Femur (tissue), 1 donor: Measurements from ENCODE around the gene TAPBPL.

Experiments used
- DNase-seq: peaks from one replicate; pipeline ENCODE4 v3.0.0-alpha.2; 2017

TAPBPL gene

DNA sequence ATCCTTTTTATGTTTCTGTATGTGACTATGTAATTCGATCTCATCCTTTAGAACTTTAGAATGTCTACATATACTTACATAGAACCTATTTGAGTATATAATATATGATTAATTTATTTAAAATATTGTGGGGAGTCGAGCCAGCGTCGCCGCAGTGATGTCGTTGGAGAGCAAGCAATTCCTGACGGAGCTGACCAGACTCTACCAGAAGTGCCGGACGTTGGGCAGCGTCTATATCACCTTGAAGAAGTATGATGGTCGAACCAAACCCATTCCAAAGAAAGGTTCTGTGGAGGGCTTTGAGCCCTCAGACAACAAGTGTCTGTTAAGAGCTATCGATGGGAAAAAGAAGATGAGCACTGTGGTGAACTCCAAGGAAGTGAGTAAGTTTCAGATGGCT, 13.5 kb upstream of the TAPBPL start:
- no peak for DNase-seq

DNA sequence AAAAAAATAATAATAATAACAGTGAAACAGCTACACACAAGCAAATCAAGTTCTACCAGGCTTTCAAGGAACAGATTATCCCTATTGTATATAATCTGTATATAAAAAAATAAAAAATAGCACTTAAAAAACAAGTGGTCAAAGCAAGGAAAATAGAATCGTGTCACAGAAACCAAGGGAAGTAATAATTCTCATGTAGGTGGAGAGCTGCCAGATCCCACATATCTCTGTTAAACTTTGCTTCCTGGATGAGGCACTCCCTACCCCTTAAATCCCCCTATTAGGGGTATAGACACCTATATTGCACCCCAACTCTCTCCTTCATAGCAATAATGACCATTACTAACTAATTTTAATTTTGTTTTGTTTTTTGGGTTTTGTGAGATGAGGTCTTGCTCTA, 11.5 kb upstream of the TAPBPL start:
- DNase-seq = no peak

DNA sequence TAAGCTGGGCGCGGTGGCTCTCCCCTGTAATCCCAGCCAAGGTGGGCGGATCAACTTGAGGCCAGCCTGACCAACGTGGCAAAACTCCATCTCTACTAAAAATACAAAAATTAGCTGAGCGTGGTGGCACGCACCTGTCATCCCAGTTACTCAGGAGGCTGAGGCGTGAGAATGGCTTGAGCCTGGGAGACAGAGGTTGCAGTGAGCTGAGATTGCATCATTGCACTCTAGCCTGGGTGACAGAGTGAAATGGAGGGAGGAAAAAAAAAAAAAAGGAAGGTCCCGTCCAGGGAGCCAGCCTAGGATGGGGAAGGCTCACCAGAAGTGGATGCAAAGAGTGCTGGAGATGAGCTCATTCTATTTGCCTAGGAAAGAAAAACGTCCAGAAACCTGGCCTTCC, 9.0 kb upstream of the TAPBPL start:
- no peak for DNase-seq

DNA sequence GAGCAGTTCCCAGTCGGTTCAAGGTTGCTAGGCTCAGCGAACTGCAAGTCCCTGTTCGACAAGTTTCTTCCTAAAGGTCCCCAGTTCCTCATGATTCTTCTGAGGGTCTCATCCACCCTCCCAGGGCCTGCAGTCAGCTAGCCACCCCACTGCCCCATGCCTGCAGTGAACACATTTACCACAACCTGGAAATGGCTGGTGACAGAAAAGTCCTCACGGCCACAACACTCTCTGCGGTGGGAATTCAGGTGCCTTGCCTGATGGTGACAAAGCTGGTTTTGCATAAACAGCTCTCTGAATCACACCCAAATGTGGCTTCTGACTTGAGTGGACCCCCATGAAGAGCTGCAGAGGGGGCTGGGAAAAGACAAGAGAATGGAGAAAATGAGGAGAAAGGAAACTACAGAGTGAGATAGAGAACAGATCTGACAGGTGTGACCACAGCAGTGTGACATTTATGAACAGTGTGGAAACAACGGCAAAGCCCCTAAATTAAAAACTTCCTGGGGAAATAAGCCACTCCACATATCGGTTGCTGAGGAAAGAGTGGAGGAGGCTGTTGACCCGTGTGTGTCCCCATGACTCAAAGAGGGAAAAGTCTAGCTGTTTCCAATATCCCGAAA, 8.4 kb upstream of the TAPBPL start:
- DNase-seq = no peak

DNA sequence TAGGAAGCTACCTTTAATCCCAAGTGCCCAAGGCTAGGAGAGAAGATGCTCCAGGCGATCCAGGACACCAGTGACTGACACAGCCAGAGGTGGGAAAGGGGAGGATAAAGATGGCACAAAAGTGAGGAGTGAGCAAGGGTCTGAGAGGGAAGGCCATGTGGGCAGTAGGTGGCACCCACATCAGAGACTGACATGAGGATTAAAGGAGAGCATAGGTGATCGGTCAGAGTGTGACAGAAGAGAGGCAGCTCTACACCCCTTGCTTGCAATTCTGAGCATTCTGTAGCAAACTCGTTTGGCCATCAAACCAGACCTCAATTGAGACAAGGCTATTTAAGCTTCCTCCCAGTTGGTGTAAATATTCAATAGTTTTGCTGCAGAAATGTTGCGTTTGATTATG, 7.8 kb upstream of the TAPBPL start:
- DNase-seq = no peak

DNA sequence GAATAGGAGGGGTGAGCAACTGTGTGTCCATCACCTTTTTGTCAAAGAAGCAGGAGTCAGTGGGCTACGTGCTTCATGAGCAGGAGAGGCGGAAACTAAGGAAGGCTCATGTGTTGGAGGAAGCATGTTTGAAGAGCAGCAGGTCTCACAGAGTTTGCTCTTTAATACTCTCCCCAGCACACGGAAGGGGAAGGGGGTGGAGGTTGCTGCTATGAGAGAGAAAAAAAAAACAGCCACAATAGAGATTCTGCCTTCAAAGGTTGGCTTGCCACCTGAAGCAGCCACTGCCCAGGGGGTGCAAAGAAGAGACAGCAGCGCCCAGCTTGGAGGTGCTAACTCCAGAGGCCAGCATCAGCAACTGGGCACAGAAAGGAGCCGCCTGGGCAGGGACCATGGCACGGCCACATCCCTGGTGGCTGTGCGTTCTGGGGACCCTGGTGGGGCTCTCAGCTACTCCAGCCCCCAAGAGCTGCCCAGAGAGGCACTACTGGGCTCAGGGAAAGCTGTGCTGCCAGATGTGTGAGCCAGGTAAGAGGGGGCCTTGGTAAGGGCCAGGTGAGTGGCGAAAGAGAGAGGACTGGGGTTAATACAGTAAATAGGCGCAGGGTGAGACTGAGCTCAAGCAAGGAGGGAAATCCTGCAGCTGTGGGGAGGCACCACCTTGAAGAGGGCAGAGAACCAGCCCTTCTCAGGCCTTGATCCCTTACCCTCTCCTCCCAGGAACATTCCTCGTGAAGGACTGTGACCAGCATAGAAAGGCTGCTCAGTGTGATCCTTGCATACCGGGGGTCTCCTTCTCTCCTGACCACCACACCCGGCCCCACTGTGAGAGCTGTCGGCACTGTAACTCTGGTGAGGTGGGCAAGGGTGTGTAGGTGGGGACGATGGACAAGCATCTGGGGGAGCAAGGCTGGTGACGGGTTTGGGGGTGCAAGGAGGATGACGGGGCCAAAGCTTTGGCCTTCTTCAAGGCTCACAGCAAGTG, 6.8 kb upstream of the TAPBPL start, which contains the start of gene CD27:
CD27 (plus strand) TSS at position 252 of the 985 bp plus-strand sequence; CDS start at position 393, 141 bp downstream.
- no peak for DNase-seq

DNA sequence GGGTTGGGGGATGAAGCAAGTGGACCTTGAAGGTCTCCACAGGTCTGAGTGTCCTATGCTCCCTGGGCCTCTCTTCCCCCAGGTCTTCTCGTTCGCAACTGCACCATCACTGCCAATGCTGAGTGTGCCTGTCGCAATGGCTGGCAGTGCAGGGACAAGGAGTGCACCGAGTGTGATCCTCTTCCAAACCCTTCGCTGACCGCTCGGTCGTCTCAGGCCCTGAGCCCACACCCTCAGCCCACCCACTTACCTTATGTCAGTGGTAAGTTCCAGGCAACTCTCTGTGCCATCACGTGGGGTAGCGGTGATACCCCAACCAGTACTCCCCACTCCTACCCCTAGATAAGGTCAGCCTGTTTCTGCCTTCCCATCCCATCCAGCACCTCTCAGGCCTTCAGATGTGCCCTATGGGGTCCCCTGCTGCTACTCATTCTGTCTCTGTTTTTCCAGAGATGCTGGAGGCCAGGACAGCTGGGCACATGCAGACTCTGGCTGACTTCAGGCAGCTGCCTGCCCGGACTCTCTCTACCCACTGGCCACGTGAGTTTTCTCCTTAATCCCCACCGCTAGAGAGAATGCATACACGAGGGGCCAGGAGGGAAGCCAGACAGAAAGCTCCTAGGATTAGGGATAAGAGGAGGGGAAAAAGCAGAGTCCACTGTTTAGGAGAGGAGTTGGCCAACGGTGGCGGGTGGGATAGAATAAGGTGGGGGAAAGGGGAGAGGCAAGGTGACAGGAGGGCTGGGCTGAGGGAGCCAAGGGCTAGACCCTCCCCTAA, 1.6 kb upstream of the TAPBPL start:
- DNase-seq = no peak

DNA sequence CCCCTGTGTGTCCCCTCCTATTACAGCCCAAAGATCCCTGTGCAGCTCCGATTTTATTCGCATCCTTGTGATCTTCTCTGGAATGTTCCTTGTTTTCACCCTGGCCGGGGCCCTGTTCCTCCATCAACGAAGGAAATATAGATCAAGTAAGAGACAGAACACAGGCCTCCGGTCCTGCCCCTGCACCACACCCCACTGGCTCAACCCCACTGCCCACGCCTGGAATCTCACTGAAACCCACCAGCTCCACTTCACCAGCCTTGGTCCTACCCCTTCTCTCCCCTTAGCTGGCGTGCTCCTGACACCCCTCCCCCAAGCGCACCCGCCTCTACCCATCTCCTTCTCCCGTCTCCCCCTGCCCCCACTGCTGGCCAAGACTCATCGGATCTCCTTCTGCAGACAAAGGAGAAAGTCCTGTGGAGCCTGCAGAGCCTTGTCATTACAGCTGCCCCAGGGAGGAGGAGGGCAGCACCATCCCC, 934 bp upstream of the TAPBPL start:
- no peak for DNase-seq

DNA sequence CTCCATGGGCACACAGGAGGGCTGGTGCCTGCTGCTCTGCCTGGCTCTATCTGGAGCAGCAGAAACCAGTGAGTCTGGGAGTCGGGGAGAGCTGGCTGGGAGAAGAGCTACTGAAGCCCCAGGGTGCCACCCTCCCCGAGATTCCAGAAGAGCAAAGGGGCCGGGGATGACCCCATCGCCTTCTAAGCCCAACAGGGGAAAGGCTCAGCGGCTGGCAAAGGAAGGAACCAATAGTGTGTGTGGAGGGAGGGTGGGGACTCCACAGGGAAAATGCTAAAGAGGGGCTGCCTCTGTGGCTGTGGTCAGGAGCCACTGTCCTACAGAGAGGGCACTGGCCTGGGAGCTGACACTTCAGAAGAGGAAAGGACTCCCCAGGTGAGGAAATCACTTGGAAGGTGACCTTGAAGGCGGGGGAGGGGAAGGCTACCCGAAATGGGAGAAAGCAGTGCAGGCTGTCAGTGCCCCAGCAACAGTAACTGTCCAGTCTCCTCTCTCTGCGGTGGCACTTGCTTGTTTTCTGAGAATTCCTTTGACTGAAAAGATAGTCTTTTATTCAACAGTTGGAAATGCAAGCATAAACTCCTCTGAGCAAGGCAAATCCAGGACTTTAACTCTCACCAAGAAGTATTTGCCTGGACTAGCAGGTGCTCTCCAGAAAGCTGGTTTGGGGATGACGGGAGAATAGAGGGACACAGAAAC, 552 bp downstream of the TAPBPL start:
- DNase-seq = no peak

DNA sequence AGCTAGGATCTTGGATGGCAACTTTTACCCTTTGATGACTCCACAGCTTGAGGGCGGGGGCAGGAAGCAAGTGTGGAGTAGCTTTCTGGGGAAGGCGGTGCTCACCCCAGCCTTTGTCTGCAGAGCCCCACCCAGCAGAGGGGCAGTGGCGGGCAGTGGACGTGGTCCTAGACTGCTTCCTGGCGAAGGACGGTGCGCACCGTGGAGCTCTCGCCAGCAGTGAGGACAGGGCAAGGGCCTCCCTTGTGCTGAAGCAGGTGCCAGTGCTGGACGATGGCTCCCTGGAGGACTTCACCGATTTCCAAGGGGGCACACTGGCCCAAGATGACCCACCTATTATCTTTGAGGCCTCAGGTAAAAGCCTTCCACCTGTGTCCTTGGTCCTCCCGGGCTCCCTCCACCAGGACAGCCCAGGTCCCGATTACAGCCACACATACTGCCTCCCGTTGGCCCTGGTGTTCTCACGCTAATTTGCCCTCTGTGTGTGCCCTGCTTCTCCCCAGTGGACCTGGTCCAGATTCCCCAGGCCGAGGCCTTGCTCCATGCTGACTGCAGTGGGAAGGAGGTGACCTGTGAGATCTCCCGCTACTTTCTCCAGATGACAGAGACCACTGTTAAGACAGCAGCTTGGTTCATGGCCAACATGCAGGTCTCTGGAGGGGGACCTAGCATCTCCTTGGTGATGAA, 1.2 kb downstream of the TAPBPL start:
- DNase-seq = no peak

DNA sequence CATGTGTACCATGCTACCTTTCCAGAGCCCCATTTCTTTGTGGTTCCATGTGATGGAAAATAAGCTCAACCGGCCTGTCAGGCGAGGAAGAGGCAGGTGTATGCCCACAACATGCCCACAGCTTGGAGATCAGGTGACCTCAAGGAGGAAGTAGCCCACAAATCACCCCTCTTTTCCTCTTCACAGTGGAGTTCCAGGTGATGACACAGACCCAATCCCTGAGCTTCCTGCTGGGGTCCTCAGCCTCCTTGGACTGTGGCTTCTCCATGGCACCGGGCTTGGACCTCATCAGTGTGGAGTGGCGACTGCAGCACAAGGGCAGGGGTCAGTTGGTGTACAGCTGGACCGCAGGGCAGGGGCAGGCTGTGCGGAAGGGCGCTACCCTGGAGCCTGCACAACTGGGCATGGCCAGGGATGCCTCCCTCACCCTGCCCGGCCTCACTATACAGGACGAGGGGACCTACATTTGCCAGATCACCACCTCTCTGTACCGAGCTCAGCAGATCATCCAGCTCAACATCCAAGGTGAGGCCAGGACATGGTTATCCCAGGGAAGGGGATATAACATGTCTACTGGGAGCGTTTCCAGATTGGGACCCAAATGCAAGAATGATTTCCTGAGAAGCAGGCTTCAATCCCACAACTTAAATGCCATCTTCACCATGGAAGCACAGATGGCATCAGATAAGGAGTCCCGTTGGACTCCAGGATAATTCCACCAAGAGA, 5.5 kb downstream of the TAPBPL start:
- DNase-seq = no peak

DNA sequence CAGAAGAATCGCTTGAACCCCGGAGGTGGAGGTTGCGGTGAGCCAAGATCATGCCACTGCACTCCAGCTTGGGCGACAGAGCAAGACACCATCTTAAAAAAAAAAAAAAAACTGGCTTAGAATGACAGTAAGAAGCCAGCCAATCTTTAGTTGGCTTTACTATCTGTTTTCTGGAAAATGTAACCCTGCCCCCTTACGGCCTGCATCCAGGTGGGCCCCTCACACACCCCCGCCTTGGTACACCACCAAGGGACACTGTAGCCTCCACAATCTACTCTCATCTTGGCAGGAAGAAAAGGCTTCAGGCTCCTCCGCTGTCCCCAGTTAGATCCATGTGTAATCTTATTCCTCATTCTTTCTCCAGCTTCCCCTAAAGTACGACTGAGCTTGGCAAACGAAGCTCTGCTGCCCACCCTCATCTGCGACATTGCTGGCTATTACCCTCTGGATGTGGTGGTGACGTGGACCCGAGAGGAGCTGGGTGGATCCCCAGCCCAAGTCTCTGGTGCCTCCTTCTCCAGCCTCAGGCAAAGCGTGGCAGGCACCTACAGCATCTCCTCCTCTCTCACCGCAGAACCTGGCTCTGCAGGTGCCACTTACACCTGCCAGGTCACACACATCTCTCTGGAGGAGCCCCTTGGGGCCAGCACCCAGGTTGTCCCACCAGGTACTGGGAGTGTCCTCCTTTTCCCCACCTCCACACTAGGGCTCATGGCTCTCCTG, 6.6 kb downstream of the TAPBPL start:
- no peak for DNase-seq

DNA sequence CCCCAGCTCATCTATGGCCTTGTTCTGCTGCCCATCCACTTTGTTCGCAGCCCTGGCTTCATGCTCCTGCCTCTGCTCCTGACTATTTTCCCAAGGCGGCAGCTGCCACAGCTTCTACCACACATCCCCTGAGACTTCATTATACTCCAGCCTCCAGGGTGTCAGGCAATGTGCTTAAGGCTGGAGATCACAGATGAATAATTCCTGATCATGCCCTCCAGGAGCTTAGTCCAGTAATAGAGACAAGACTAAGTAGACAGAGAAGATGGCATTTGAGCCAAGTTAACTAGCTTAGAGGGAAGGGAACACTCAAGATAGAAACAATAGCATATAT, 7.1 kb downstream of the TAPBPL start:
- no peak for DNase-seq

DNA sequence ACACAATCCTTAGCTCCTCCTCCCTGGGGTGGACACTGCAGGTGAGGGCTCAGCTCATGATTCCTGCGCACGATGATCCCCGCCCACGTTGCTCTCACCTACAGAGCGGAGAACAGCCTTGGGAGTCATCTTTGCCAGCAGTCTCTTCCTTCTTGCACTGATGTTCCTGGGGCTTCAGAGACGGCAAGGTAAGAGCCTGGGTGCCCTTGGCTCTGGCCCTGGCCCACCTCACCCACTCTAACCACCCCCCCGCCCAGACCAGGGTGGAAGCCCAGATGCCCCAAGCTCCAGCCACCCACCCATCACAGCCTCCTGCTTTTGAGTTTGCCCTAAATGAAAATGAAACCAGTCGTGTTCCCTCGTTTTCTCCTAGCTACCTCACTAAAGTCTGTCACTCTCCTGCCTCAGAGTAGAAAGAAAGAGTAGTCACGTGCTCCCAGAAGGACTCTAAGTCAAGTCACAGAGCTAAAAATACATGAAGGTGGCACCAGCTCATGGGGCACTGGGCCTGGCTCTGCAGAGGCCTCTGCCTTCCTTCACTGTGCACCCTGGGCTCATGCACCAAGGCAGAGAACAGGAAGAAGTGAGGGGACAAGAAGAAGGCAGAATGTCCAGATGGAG, 9.0 kb downstream of the TAPBPL start:
- no peak for DNase-seq

DNA sequence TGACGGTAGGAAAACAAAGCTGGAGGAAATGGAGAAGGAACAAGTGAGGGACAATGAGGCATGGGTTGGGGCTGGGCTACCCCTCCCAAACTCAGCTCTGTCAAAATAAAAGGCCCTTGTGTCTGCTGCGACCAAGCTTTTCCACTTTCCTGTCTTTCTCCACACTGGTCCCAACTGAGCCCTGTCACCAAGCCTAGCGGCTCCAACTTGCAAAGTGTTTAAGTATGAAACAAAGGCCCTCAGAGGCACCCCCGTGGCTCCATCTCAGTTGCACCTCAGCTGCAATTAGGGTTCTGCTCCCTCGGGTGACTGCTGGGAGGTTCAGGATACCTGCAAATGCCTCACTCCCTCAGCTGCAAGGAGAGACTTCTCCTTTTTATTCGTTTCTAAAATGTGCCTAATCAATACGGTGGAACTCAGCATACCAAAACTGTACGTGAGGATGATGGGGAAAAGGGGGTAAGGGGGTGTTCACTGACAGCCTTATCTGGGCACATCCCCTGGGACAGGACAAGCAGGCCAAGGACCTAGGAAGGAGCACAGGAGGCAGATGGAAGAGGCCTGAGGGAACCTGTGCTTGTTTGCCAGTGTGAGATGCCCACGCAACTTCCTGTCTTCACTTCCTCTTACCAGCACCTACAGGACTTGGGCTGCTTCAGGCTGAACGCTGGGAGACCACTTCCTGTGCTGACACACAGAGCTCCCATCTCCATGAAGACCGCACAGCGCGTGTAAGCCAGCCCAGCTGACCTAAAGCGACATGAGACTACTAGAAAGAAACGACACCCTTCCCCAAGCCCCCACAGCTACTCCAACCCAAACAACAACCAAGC, 9.8 kb downstream of the TAPBPL start:
- peak; percentile 72 for DNase-seq

DNA sequence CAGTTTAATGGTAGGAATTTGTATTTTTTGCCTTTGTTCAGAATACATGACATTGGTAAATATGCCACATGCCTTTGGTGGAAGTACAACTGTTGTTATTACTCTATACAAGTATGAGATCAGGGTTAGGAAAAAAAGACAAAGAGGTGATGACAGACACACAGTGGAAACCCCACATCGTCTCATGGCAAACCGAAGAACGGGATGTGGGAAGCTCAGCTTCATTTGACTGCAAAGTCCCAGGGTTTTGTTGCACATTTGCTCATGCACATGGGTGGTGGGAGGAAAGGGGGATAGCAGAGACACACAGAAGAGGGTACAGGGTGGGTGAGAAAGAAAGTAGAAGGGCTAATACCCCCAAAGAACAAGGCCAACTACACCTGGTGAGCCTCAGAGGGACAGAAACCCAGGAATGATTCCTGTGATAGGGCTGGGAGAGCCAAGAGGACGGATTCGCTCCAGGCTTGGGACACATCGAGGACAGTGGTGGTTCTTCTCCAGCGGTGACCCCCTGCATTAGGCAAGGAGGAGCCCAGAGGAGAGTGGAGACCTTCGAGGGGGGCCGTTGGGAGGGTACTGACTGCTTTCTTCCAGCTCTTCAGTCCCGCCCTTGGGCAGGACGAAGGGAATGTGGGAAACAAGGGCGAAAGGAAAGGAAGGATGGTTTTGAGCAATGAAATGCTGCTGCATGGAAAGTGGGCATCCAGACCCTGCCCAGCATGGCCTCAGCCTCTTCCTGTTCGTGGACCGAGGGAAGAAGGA, 10.6 kb downstream of the TAPBPL start:
- no peak for DNase-seq

DNA sequence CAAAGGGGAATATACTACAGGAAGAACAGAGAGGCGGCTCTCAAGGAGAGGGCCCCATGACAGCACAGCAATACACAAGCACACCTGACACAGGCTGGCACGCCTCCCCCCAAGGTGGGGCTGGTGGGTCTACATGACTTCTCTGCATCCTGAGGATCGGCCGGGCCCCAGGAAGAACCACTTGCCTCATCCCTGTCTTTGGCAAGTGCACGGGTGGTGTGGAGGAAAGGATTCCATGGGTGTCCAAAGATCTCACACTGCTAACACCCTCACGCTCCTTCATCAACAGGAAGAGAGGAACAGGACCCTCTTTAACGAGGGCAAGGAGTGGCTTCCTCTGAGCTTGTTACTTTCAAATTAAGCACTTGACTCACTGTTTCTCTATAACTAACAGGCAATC, 11.4 kb downstream of the TAPBPL start:
- DNase-seq = no peak

DNA sequence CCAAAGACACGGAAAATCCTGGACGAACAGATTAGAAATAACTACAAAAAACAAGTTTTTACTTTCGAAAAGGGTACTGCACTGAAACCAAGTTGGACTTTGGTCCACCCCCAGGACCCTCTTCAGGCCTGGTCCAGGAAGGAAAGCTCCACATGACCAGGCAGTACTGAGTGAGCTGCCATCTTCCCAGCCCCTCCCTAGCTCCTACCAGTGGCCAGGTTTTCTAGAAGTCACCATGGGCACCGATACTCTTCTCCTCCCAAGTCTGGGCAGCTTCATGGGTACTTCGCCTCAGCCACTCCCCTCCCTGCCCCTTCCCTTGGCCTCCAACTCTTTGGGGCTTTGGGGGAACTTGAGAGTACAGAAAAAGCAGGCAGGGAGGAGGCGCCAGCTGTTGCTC, 12.0 kb downstream of the TAPBPL start:
- DNase-seq = no peak

DNA sequence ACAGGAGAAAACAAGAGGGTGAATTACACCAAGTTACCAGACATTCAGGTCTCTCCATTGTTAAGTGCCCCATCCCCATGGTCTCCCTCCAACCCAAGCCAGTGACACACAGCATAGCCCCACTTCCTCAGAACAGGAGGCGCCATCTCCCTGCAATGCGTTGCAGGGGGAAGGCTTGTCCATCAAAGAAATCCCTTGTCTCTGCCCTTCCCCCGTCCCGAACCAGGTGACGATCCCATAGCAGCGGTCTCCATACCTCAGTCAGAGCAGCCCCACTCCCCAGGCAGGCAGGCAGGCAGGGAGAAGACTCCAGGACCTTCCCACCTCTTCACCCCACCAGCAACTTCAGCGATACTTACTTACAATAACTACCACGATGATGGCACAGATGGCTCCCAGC, 12.7 kb downstream of the TAPBPL start:
- DNase-seq = no peak
